Mesothelial cell of epicardium (in vitro differentiated cells): ENCODE data around the gene MED17. TPM values are rescaled to one million over a fixed set of nuclear protein-coding genes. Genes with fewer than 3 reads are reported as not detected.

Source experiments
- DNase-seq, 2 experiments: peaks; one replicate each; pipeline ENCODE4 v3.0.0; 2021; ENCODE audit warnings: low spot score in 2 of 2; ENCODE audit not compliant: unreplicated experiment in 2 of 2
- H3K27ac Mint-ChIP-seq: 2 replicates; pipeline ENCODE4 v1.8.0; 2021; ENCODE audit warnings: mixed read lengths
- H3K27me3 Mint-ChIP-seq: 2 replicates; pipeline ENCODE4 v1.8.0; 2021; ENCODE audit warnings: low read depth, mixed read lengths
- H3K36me3 Mint-ChIP-seq: 2 replicates; pipeline ENCODE4 v1.8.0; 2021; ENCODE audit warnings: mixed read lengths
- H3K4me1 Mint-ChIP-seq: 2 replicates; pipeline ENCODE4 v1.8.0; 2021; ENCODE audit warnings: mixed read lengths
- H3K4me3 Mint-ChIP-seq: 2 replicates; pipeline ENCODE4 v1.8.0; 2021; ENCODE audit warnings: mild to moderate bottlenecking, moderate library complexity, mixed read lengths
- H3K9me3 Mint-ChIP-seq: 2 replicates; pipeline ENCODE4 v1.8.0; 2021; ENCODE audit warnings: mixed read lengths
- total RNA-seq: library from RNA; stranded (reverse); gene quantifications from 3 replicates; pipeline ENCODE4 v1.2.1, GENCODE V29; 2021
- TF ChIP-seq, protein P1 (sequence below): fragments of 200-600 bp; sonication (generic); IDR thresholded peaks from one replicate; pipeline ENCODE4 v1.5.0; 2021; ENCODE audit warnings: antibody characterized with exemption; ENCODE audit not compliant: unreplicated experiment

Gene MED17, protein sequence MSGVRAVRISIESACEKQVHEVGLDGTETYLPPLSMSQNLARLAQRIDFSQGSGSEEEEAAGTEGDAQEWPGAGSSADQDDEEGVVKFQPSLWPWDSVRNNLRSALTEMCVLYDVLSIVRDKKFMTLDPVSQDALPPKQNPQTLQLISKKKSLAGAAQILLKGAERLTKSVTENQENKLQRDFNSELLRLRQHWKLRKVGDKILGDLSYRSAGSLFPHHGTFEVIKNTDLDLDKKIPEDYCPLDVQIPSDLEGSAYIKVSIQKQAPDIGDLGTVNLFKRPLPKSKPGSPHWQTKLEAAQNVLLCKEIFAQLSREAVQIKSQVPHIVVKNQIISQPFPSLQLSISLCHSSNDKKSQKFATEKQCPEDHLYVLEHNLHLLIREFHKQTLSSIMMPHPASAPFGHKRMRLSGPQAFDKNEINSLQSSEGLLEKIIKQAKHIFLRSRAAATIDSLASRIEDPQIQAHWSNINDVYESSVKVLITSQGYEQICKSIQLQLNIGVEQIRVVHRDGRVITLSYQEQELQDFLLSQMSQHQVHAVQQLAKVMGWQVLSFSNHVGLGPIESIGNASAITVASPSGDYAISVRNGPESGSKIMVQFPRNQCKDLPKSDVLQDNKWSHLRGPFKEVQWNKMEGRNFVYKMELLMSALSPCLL
- 54.0 to 58.4 TPM (median 55.5 TPM) in 3 replicates for total RNA-seq

DNA sequence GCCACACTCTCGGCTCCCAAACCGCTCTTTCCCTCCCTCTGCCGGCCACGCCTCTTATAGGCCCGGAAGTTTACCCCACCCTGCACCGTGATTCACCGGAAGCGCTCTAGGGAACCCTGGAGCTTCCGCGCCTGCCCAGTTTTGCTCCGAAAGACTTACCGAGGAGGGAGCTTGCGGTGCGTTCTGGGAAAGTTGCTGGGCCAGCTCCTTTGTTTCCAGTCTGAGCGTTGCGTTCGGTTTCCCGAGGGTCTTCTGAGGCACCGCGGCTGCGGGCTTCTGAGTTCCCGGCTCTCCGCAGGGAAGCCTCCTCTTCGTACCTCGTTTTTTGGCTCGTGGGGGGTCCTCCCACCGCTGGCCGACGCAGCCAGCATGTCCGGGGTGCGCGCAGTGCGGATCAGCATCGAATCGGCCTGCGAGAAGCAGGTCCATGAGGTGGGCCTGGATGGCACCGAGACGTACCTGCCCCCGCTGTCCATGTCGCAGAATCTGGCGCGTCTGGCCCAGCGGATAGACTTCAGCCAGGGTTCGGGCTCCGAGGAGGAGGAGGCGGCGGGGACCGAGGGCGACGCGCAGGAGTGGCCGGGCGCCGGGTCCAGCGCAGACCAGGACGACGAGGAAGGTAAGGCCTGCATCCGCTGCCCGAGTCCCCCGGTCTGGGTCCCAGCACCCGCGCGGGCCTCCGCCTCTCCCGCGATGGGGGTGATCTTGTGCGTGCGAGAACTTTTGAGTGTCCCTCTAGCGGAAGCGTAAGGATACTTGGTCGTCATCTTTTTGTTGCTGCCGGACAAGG, at the start of gene MED17:
TSS of gene MED17 (plus strand) at position 138 of the 790 bp plus-strand sequence. CDS start at position 370, 232 bp downstream.
- Mint-ChIP-seq H3K9me3 (peaks cover 6% of the 10 kb centered on the region), H3K27me3 (no peaks in the 10 kb centered on the region), H3K4me1 (peaks cover 37% of the 10 kb centered on the region), H3K4me3 (peak within 1 kb of the TSS; percentile 95), H3K36me3 (peaks cover 7% of the 10 kb centered on the region), H3K27ac (peak within 1 kb of the TSS; percentile 96)
- DNase-seq = peak; percentile 78 to 88
- TF ChIP-seq, protein P1, sequence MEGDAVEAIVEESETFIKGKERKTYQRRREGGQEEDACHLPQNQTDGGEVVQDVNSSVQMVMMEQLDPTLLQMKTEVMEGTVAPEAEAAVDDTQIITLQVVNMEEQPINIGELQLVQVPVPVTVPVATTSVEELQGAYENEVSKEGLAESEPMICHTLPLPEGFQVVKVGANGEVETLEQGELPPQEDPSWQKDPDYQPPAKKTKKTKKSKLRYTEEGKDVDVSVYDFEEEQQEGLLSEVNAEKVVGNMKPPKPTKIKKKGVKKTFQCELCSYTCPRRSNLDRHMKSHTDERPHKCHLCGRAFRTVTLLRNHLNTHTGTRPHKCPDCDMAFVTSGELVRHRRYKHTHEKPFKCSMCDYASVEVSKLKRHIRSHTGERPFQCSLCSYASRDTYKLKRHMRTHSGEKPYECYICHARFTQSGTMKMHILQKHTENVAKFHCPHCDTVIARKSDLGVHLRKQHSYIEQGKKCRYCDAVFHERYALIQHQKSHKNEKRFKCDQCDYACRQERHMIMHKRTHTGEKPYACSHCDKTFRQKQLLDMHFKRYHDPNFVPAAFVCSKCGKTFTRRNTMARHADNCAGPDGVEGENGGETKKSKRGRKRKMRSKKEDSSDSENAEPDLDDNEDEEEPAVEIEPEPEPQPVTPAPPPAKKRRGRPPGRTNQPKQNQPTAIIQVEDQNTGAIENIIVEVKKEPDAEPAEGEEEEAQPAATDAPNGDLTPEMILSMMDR = peak; percentile 3

DNA sequence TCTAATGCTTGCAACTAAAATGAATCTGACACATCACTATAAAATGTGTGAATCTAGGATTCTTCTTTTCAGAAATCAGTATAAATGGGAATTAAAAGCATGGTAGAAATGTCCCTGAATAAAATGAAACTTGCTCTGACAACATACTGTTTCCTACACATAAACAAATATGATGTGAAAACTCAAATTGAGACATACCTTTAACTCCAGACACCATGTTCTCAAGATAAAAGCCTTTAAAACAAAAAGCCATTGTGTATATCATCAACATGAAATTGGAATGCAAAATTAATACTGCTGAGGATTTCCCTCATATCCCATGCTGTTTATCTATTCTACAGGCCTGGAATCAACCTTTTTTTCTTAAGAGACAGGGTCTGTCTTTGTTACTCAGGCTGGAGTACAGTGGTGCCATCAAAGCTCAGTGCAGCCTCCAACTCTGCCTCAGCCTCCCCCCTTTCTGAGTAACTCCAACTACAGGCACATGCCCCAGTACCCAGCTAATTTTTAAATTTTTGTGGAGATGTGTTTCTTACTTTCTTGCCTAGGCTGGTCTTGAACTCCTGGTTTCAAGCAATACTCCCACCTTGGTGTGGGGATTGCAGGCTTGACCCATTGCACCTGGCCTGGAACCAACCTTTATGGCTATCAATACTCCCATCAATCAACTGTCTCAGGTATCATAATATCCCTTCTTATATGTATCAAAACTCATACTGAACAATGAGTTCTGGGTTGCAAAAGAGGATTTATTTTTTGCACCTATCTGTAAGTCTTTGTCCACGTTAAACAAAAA, 49.5 kb upstream of the MED17 start:
- Mint-ChIP-seq H3K4me1 (peaks cover 38% of the 10 kb centered on the region), H3K27me3 (no peaks in the 10 kb centered on the region), H3K4me3 (no peak overlapping the region), H3K36me3 (peaks cover 38% of the 10 kb centered on the region), H3K9me3 (no peaks in the 10 kb centered on the region), H3K27ac (no peak overlapping the region)
- TF ChIP-seq, protein P1 = no peak
- no peak for DNase-seq

DNA sequence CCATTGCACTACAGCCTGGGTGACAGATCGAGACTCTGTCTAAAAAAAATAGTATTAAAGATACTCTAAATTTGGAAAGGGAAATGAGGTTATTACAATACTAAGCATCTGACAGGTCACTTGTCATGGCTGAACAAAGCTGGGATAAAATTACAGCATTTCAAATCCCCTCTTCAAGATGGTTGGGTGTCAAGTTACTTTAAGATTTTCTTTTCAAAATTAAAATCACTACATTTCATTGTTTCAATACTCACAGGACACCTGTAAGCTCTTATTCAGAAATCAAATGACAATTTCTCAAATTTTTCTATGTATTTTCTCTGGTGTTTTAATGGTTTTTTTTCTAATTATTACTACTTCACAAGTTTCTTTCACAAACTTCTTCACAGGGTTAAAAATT, 48.5 kb upstream of the MED17 start:
- Mint-ChIP-seq H3K4me1 (peaks cover 46% of the 10 kb centered on the region), H3K9me3 (no peaks in the 10 kb centered on the region), H3K27me3 (no peaks in the 10 kb centered on the region), H3K4me3 (no peak overlapping the region), H3K36me3 (peaks cover 33% of the 10 kb centered on the region), H3K27ac (peak overlapping the region; percentile 85)
- TF ChIP-seq, protein P1 = no peak
- no peak for DNase-seq

DNA sequence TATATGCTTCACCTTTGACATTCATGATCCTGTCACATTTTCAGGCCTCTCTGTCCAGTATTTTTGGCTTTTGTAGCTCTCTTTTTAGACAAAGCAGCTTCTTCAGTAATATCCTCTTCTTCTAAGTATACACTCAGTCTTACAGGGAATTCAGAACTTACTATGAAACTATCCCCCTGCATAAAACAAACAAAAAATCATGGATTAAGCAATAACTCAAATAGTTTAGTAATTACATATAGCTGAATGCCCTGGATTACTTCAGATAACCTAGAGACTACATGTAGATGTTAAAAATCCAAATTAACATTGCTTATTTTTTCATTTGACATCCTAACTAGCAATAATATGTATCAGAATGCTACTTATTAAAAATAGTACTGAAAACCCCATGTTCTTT, 48.0 kb upstream of the MED17 start:
- Mint-ChIP-seq H3K4me3 (no peak overlapping the region), H3K27me3 (no peaks in the 10 kb centered on the region), H3K4me1 (peaks cover 46% of the 10 kb centered on the region), H3K27ac (peak overlapping the region; percentile 85), H3K36me3 (peaks cover 33% of the 10 kb centered on the region), H3K9me3 (no peaks in the 10 kb centered on the region)
- TF ChIP-seq, protein P1 = no peak
- DNase-seq = no peak
